Sigmoid colon (tissue), 7 donors: ENCODE data around the gene COX11. TPM values are rescaled to one million over a fixed set of nuclear protein-coding genes. Genes with fewer than 3 reads are reported as not detected.

Source experiments
- DNase-seq: peaks from one replicate; pipeline ENCODE4 v3.0.0-alpha.2; 2019
- H3K27ac ChIP-seq, 4 donors: fragments of 200-600 bp; sonication (generic); one replicate each; pipeline ENCODE4 v1.5.1; 2016 to 2019; ENCODE audit warnings: mild to moderate bottlenecking in 1 of 4
- H3K27me3 ChIP-seq, 3 donors: fragments of 200-600 bp; sonication (generic); one replicate each; pipeline ENCODE4 v1.5.1; 2019; ENCODE audit warnings: mild to moderate bottlenecking in 1 of 3
- H3K36me3 ChIP-seq, 4 donors: fragments of 200-600 bp; sonication (generic); one replicate each; pipeline ENCODE4 v1.5.1; 2016 to 2019
- H3K4me1 ChIP-seq, 4 donors: fragments of 200-600 bp; sonication (generic); one replicate each; pipeline ENCODE4 v1.5.1; 2017 to 2019
- H3K4me3 ChIP-seq, 4 donors: fragments of 200-600 bp; sonication (generic); one replicate each; pipeline ENCODE4 v1.5.1; 2017 to 2019; ENCODE audit warnings: mild to moderate bottlenecking in 2 of 4, moderate library complexity in 1 of 4
- H3K9me3 ChIP-seq, 4 donors: fragments of 200-600 bp in 3 of 4; sonication (generic) in 3 of 4; one replicate each; pipeline versions ENCODE4 v1.5.1 to v1.6.1; 2013 to 2019
- EP300 ChIP-seq, 4 donors: sonication (generic); formaldehyde crosslinking; IDR thresholded peaks; one replicate each; pipeline ENCODE4 v1.6.1; 2017; ENCODE audit warnings: antibody characterized with exemption in 4 of 4
- POLR2A ChIP-seq, 2 donors: fragments of 450-650 bp; IDR thresholded peaks; one replicate each; pipeline ENCODE4 v1.6.1; 2016; ENCODE audit warnings: antibody characterized with exemption in 2 of 2, mild to moderate bottlenecking in 2 of 2, moderate library complexity in 2 of 2
- POLR2AphosphoS5 ChIP-seq, 4 donors: sonication (generic); formaldehyde crosslinking; IDR thresholded peaks; one replicate each; pipeline ENCODE4 v1.6.1; 2017; ENCODE audit warnings: antibody characterized with exemption in 4 of 4
- WGBS, 2 donors: extraction: QIAGEN DNeasy Blood & Tissue Kit; methylation state at CpG; one replicate each; pipeline ENCODE4 v1.1.7; 2013; 5-methylcytosine and 5-hydroxymethylcytosine counted together
- intact Hi-C: fragments of 100-400 bp; cut with DNase I; formaldehyde crosslinking; loops from one replicate; pipeline ENCODE4 v1.15.1; 2023
- polyA plus RNA-seq, 3 donors: library from polyadenylated mRNA; stranded (reverse); fragments of 200-250 nt; gene quantifications; one replicate each; pipeline ENCODE4 v1.2.3, GENCODE V29; 2013
- total RNA-seq, 4 donors: library from RNA; depleted of rRNA; stranded (reverse); fragments of >200 nt; gene quantifications; one replicate each; pipeline ENCODE4 v1.1.0, GENCODE V29; 2016
- TF ChIP-seq, protein P1 (sequence below), 4 experiments: fragments of 450-650 bp in 3 of 4; fragments of 200-600 bp in 1 of 4; IDR thresholded peaks; one replicate each; pipeline ENCODE4 v1.5.1; 2016 to 2019; ENCODE audit warnings: antibody characterized with exemption in 4 of 4, mild to moderate bottlenecking in 3 of 4, moderate library complexity in 2 of 4
- donor health status: healthy with polysubstance abuse.
- donor health status: Bipolar disorder and iron deficiency.
- donor health status: healthy.

COX11 gene, protein sequence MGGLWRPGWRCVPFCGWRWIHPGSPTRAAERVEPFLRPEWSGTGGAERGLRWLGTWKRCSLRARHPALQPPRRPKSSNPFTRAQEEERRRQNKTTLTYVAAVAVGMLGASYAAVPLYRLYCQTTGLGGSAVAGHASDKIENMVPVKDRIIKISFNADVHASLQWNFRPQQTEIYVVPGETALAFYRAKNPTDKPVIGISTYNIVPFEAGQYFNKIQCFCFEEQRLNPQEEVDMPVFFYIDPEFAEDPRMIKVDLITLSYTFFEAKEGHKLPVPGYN
- 10 to 100 TPM; 36.6 to 96.3 (median 55.2) TPM for total RNA-seq
- 10 to 100 TPM; 20.4 to 49.4 (median 33.8) TPM for polyA plus RNA-seq

DNA sequence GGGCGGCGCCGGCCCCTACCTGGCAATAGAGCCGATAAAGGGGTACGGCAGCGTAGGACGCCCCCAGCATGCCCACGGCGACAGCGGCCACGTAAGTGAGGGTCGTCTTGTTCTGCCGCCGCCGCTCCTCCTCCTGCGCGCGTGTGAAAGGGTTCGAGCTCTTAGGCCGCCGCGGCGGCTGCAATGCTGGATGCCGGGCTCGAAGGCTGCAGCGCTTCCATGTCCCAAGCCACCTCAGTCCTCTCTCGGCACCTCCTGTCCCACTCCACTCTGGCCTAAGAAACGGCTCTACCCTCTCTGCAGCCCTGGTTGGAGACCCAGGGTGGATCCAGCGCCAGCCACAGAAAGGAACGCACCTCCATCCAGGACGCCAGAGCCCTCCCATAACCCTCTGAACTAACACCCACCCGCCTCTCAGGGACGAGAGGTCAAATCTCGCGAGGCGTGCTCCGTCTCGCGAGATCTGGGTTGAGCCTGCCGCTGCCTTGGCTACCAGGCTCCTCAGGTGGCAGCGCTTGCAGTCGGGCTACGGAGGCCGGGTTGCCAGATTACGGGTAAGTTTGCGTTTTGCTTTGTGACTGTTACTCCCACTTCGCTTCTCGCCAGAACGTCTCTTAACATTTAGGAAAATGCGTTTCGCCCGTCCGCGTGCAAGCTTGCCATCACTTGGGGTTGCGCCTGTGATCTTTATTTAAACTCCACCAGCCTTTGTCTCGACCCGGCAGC, at the start of gene COX11, which contains the start of gene STXBP4:
Gene COX11 (minus strand): TSS at position 393 of the 726 bp plus-strand sequence. CDS start 8 bp downstream, at position 385.
Gene STXBP4 (plus strand): TSS at position 504 of the 726 bp plus-strand sequence. CDS start 17,455 bp downstream, outside the sequence.
- peak; percentile 97 for DNase-seq
- Histone ChIP-seq H3K9me3 (no peaks in the 10 kb centered on the region), H3K27me3 (no peaks in the 10 kb centered on the region), H3K4me3 (peak within 1 kb of the TSS; percentile 84 to 95 (median 89)), H3K27ac (peak within 1 kb of the TSS; percentile 86 to 94 (median 91)), H3K36me3 (peaks cover 0 to 20% (median 6%) of the 10 kb centered on the region in 4 donors), H3K4me1 (peaks cover 0 to 30% (median 26%) of the 10 kb centered on the region in 4 donors)
- WGBS, 2 donors = 0% methylated on average over 57 of the region's 57 CpGs
- TF ChIP-seq EP300 (IDR thresholded peaks at IDR 0.05) (peak in 1 of 4 donors; percentile 57), POLR2AphosphoS5 (IDR thresholded peaks at IDR 0.05) (peak; percentile 66 to 92 (median 86)), POLR2A (IDR thresholded peaks at IDR 0.05) (peak; percentile 74 to 79)
- TF ChIP-seq, protein P1, sequence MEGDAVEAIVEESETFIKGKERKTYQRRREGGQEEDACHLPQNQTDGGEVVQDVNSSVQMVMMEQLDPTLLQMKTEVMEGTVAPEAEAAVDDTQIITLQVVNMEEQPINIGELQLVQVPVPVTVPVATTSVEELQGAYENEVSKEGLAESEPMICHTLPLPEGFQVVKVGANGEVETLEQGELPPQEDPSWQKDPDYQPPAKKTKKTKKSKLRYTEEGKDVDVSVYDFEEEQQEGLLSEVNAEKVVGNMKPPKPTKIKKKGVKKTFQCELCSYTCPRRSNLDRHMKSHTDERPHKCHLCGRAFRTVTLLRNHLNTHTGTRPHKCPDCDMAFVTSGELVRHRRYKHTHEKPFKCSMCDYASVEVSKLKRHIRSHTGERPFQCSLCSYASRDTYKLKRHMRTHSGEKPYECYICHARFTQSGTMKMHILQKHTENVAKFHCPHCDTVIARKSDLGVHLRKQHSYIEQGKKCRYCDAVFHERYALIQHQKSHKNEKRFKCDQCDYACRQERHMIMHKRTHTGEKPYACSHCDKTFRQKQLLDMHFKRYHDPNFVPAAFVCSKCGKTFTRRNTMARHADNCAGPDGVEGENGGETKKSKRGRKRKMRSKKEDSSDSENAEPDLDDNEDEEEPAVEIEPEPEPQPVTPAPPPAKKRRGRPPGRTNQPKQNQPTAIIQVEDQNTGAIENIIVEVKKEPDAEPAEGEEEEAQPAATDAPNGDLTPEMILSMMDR (IDR thresholded peaks at IDR 0.05) = peak in 2 of 4 experiments; percentile 46 to 55
- intact Hi-C loops = loop anchor here (2.0 to 5.0 kb wide), 2 partner anchors 68 to 544 kb away; partner anchors contain the start of genes SMIM36 and TOM1L1

DNA sequence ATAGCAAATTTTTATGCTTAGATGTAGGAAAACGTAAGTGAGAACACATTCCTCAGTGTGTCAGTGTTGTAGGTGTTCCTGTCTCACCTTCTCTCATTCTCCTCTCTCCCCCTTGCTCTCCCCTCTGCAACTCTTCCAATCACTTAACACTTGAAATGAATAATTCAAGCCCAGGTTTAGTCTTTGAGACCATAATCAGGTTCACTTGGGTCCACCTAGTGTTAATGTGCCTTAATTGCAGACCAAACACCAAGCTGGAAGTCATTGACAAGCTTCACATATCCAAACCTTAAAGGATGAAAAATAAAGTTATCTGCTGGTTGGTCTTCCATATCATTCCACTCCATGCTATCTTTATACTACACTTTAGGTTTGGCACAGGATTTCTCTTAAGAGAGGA, 37.1 kb upstream of the COX11 start:
- no peaks in the 10 kb centered on the region for H3K4me1 ChIP-seq
- no peak overlapping the region for H3K4me3 ChIP-seq
- DNase-seq = no peak
- H3K27ac ChIP-seq = no peak overlapping the region
- intact Hi-C loops = no loop called here
- H3K36me3 ChIP-seq = peaks cover 0 to 29% (median 0%) of the 10 kb centered on the region in 4 donors
- H3K27me3 ChIP-seq = no peaks in the 10 kb centered on the region
- no peaks in the 10 kb centered on the region for H3K9me3 ChIP-seq
- WGBS, 2 donors = 93 to 95% methylated on average over 1 of the region's 1 CpG
- TF ChIP-seq EP300 (IDR thresholded peaks at IDR 0.05) = no peak
- TF ChIP-seq POLR2A (IDR thresholded peaks at IDR 0.05) = no peak
- TF ChIP-seq, protein P1 (IDR thresholded peaks at IDR 0.05) = peak in 1 of 4 experiments; percentile 6

DNA sequence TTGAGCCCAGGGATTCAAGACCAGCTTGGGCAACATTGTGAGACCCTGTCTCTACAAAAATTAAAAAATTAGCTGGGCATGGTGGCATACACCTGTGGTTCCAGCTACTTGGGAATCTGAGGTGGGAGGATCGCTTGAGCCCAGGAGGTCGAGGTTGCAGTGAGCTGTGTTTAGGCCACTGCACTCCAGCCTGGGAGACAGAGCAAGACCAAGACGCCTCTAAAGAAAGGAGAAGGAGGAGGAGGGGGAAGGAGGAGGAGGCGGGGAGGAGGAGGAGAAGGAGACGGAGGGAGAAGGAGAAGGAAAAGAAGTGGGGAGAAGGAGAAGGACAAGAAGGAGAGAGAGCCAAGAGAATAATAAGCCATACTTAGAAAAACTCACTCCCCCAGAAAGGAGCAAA, 36.0 kb upstream of the COX11 start:
- H3K4me3 ChIP-seq = no peak overlapping the region
- TF ChIP-seq, protein P1 (IDR thresholded peaks at IDR 0.05) = no peak
- TF ChIP-seq POLR2A (IDR thresholded peaks at IDR 0.05) (no peak), POLR2AphosphoS5 (IDR thresholded peaks at IDR 0.05) (no peak), EP300 (IDR thresholded peaks at IDR 0.05) (no peak)
- no peaks in the 10 kb centered on the region for H3K4me1 ChIP-seq
- 90 to 94% methylated on average over 5 of the region's 5 CpGs for WGBS, 2 donors
- no peaks in the 10 kb centered on the region for H3K9me3 ChIP-seq
- peaks cover 0 to 39% (median 0%) of the 10 kb centered on the region in 4 donors for H3K36me3 ChIP-seq
- intact Hi-C loops = no loop called here
- DNase-seq = no peak
- no peaks in the 10 kb centered on the region for H3K27me3 ChIP-seq
- H3K27ac ChIP-seq = no peak overlapping the region

DNA sequence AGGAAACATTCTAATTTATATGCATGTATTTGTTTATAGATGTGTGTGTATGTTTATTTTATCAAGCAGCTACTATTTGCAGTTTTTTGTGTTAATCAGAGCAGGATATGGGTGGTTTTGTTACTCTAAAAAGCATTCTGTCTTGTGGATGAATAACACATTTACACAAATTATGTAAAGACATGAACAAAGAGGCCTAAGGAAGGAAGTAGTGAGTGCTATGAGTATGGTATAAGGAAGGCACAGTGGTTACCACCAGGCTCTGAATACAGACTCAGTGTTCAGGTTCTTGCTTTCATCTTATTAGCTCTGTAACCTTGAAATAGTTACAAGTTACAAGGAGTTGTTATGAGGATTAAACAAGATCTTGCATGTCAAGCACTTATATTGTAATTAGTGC, 34.0 kb upstream of the COX11 start:
- Histone ChIP-seq H3K4me1 (no peaks in the 10 kb centered on the region), H3K27me3 (no peaks in the 10 kb centered on the region), H3K27ac (no peak overlapping the region), H3K4me3 (no peak overlapping the region), H3K9me3 (no peaks in the 10 kb centered on the region), H3K36me3 (peaks cover 0 to 28% (median 0%) of the 10 kb centered on the region in 4 donors)
- intact Hi-C loops = no loop called here
- TF ChIP-seq POLR2AphosphoS5 (IDR thresholded peaks at IDR 0.05) = no peak
- no peak for DNase-seq

DNA sequence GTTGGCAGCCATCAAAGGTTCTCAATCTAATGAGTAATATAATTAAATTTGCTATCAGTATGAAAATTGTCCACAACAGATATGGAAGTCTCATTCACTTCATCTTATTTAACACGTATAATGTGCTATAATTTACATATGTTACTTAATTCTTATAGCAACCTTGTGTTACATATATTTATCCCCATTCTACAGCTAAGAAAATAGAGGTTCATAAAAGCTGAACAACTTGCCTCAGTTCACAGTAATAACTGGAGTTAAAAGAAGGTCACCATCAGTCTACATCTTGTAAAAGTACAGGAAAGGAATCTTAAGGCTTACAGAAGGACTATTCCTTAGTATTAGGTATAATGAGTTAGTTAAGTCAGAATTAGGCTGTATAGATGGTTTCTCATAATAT, 28.0 kb upstream of the COX11 start:
- Histone ChIP-seq H3K9me3 (no peaks in the 10 kb centered on the region), H3K4me3 (no peak overlapping the region), H3K36me3 (peaks cover 0 to 20% (median 0%) of the 10 kb centered on the region in 4 donors), H3K27me3 (no peaks in the 10 kb centered on the region), H3K27ac (no peak overlapping the region), H3K4me1 (no peaks in the 10 kb centered on the region)
- TF ChIP-seq, protein P1 (IDR thresholded peaks at IDR 0.05) = no peak
- TF ChIP-seq EP300 (IDR thresholded peaks at IDR 0.05) (no peak), POLR2A (IDR thresholded peaks at IDR 0.05) (no peak), POLR2AphosphoS5 (IDR thresholded peaks at IDR 0.05) (no peak)
- DNase-seq = no peak
- intact Hi-C loops = loop anchor here (10.0 kb wide), 1 partner anchor 238 kb away; no protein-coding TSS in a partner anchor
- 94 to 97% methylated on average over 1 of the region's 1 CpG for WGBS, 2 donors
